Dermis microvascular lymphatic vessel endothelial cell (primary cell): ENCODE data around the gene UGP2. TPM values are rescaled to one million over a fixed set of nuclear protein-coding genes. Genes with fewer than 3 reads are reported as not detected.
"Not testable (repeated sequence)": the region's sequence is repeated elsewhere in the genome, so short reads cannot be mapped to it uniquely, and the experiment has no call there.

Source experiments
- DNase-seq, 2 donors: peaks; one replicate each; pipeline versions ENCODE4 v3.0.0 to v3.0.0-alpha.2; 2010; ENCODE audit warnings: low read depth in 2 of 2
- total RNA-seq: library from RNA; depleted of rRNA; stranded (reverse); fragments of >200 nt; gene quantifications from 2 replicates; pipeline ENCODE4 v1.2.1, GENCODE V29; 2014

UGP2 gene
- total RNA-seq, 1 donor from 2014 or later = 69.8 TPM

DNA sequence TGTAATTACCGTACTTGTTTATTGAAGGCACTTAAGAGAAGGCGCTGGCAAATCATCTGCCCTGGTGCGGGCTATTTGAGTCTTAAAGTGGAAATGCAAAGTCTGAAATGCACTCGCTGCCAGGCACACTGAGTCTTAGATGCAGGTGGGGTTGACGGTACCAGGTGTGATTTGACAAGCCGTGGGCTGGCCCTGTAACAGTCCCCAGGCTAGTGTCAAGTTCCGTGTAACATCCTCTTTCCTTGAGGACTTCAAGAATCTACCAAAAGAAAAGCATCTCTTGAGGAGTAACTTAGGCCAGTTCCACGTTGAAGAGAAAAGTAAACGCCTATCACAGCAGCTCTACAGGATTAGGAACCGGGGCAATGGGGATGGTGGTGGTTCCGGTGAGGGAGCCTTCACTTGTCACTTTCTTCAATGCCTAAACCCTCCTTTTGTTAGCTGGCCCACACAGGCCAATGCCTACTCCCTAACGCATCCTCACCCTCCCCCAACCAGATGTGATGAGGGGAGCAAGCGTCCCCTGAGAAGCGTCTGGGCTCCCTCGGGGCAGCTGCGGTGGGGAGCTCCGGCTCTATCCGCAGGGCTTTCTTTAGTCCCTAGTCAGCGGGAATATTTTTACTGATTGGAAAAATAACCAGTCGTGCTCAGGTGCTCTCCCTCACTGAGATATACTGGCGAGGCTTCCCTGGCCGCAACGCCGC lies 1.5 kb upstream of the UGP2 start:
- no peak for DNase-seq

GRCh38 chr2:63840785-63841253 lies 877 bp upstream of the UGP2 start:
- DNase-seq = peak; percentile 96 to 99

GRCh38 chr2:63842149-63843061 lies 709 bp downstream of the UGP2 start:
- peak in 1 of 2 donors; percentile 32 for DNase-seq

DNA sequence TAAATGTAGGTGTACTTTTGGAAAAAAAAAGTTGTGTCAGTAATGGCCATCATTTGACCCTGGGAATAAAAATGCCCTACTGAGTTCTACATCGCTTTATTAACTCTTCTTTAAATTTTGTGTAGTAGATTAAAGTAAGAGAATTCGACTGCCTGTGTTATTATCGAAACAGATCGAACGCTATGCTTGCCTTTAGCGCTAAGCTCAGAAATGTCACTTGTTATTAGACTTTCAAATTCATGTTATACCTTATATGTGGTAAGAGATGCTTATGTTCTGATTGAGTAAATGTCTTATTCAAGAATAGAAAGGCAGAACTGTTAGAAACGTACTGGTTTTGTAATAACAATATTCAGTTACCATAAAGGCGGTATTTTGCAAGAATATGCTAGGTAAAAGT lies 1.4 kb downstream of the UGP2 start:
- DNase-seq = no peak

DNA sequence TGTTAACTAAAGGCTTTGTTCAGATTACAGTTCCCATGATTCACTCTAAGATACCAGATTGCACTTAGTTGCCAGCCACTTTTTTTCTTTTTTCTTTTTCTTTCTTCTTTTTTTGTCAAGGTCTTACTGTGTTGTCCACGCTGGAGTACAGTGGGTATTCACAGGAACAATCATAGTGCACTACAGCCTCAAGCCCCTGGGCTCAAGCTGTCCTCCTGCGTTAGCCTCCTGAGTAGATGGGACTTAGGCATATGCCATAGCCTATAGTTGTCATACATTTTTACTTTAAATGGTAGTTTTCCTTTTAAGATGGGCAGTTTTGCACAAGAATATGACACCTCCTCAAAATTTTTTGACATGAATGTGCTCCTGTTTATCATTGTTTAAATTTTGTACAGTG lies 2.1 kb downstream of the UGP2 start:
- no peak for DNase-seq

DNA sequence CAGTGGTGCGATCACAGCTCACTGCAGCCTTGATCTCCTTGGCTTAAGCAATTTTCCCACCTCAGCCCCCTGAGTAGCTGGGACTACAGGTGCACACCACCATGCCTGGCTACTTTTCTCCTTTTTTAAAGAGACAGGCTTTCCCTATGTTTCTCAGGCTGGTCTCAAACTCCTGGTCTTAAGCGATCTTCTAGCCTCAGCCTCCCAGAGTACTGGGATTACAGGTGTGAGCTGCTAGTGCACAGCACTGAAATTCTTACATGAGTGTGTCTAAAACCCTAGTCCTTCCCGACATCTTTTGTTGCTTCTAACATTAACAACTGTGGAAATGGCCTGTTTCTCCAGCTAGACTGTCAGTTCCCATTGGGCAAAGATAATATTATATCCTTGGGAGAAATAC lies 2.9 kb downstream of the UGP2 start:
- no peak for DNase-seq

DNA sequence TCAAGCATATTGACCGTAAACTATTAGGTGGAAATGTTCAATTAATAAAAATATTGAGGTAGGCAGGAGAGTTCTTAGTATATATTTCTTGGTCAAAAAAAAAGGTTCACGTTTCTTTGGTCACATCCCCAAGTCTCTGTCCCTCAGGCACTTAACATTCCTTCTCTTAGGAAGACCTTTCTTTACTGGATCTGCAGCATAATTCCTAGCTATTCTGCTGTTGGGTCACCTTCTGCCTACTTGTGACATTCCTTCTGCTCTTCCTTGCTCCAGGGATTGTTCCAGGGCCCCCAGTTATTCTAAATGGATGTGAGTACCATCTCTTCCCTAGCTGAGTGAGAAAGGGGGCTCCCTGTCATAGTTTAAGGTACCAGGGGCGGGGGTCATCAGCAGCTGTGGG lies 4.2 kb downstream of the UGP2 start:
- DNase-seq = no peak

- no peak for DNase-seq
Observed at GRCh38 chr2:63846487-63846886, 4.8 kb downstream of the UGP2 start.

- DNase-seq = not testable (repeated sequence)
Observed at GRCh38 chr2:63847571-63847970, 5.9 kb downstream of the UGP2 start.

DNA sequence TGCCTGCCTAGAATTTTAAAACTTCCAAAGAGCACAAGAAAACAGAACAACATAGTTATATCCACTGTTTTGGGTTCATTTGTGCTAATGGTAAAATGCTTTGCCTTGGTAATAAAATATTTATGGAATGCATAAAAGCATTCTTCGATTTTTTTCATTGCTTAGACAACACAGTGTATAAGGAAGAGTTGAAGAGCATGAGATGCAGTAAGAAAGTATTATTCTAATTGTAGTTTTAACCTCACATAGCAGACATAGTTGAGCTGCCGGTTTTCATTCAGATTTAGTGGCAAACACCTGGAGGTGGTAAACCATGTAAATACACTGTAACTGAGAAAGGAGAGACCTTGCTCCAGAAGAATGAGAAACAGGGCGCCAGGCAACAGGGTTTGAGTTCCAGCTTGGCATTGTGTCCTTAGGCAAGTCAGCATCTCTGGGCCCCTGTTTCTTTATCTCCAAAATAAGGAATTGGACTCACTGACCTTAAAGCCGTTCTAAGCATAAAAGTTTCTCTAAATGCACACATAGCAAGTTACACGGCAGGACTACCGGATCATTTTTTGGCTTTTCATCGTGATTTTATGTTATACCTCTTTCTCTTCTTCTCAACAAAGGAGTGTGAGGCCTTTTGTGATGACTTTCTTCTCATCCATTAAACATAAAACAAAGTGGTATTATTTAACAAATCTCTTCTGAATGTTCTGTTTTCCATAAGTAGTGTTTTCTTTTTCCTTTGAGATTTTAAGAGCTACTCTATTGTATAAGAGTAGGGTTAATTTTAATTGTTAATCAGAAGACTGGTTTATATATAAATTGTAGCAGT lies 7.9 kb downstream of the UGP2 start:
- DNase-seq = no peak

- no peak for DNase-seq
Observed at GRCh38 chr2:63850204-63850571, 8.5 kb downstream of the UGP2 start.

- no peak for DNase-seq
Observed at GRCh38 chr2:63850649-63851048, 9.0 kb downstream of the UGP2 start.

GRCh38 chr2:63851691-63852311 lies 10.1 kb downstream of the UGP2 start:
- no peak for DNase-seq

GRCh38 chr2:63853527-63854310 lies 12.0 kb downstream of the UGP2 start:
- peak in 1 of 2 donors; percentile 6 for DNase-seq

DNA sequence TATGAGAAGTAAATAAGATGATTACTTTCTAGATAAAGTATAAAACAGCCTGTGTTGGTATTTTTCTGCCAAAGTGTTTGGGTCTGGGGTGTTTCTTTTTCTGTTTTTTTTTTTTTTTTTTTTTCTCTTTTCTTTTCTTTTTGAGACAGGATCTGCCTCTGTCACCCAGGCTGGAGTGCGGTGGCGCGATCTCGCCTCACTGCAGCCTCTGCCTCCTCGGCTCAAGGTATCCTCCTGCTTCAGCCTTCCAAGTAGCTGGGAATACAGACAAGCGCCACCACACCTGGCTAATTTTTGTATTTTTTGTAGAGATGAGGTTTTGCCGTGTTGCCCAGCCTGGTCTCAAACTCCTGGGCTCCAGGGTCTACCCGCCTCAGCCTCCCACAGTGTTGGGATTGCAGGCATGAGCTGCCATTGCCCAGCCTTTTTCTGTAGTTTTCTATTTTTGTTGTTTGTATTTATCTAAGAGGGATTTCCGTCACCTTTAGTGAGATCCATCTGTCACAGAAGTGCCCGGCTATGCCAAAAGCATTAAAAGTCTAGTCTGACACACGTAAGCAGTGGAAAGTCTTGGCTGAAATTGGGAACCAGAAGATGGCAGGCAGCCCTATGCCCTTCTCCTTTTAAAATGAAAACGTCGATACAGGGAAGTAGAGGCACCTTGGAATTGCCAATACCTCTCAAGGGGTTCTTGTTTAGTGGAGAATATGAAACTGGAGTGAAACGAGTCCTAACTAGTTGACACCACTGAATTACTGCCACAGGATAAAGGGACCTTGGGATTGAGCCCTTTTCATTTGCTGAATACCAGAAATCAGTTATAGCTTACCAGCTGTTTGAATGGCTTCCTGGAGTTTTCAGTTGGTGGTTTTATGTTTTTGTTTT lies 14.0 kb downstream of the UGP2 start:
- no peak for DNase-seq

DNA sequence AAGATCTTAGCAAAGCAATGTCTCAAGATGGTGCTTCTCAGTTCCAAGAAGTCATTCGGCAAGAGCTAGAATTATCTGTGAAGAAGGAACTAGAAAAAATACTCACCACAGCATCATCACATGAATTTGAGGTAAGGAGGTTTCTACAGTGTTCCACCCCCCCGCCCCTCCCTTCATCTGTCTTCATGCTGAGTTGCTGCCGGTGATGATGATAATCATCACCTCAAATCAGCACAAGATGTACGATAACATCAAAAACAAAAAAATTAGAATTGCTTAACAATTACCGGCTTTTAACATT lies 14.6 kb downstream of the UGP2 start:
- DNase-seq = no peak

- DNase-seq = no peak
Observed at GRCh38 chr2:63858291-63858690, 16.6 kb downstream of the UGP2 start.

GRCh38 chr2:63861220-63861822 lies 19.6 kb downstream of the UGP2 start:
- peak; percentile 56 to 77 for DNase-seq

DNA sequence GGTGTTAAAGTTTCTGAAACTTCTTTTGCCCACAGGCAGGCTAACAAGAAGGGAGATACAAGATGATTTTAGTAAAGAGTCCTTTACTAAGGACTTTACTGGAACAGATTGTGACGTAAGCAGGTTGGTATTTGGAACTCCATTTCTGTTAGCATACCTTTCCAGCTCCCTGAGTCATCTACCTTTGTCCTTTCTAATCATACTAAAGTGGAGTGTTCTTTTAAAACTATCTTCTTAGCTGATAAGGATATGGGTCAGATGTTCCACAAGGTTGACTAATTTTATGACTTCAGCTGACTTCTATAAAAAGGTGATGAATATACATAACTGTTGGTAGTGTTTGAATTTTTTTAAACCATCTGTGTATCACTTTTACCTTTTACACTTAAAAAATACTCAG lies 21.1 kb downstream of the UGP2 start:
- no peak for DNase-seq
